Dedifferentiated amniotic fluid mesenchymal stem cell (primary cell): ENCODE measurements around the gene LARP4B.

Source experiments
- DNase-seq: peaks from one replicate; pipeline ENCODE4 v3.0.0-alpha.2; 2016; ENCODE audit errors: extremely low spot score

LARP4B gene

DNA sequence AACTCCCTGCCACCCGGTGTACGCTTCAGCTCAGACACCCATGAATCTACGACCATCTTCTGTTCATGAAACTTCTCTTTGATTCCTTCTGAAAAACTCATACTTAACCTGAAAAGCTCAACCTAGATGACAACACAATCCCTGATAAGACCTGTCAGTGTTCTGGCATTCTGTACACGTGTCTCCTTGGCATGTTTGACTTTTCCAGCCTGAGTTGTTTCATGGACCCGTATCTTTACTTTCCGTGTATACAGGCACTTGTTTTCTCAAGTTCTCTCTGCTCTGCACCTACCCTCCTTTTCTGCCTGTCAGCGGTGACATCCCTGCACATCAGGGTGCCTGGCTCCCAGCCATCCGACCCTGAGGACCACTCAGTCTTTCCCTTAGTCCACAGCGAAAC is 103.3 kb downstream of the LARP4B start:
- no peak for DNase-seq

DNA sequence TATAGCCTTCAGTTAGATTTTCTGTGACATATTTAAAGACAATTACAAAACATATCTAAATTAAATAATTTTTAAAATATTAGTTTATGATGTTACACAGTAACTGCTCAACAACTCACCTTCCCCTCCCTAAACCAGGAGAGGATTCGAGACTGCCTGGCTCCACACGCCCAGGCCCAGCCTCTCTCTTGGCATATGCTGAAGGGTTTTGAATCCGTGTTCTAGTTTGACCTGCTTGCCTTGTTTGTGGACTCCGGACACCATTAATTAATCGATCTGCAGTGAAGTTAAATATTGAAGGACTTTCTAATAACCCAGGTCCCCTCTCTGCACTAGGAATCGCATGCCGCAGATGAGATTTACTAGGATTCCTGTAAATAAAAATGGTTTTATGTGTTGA is 106.6 kb downstream of the LARP4B start:
- no peak for DNase-seq

DNA sequence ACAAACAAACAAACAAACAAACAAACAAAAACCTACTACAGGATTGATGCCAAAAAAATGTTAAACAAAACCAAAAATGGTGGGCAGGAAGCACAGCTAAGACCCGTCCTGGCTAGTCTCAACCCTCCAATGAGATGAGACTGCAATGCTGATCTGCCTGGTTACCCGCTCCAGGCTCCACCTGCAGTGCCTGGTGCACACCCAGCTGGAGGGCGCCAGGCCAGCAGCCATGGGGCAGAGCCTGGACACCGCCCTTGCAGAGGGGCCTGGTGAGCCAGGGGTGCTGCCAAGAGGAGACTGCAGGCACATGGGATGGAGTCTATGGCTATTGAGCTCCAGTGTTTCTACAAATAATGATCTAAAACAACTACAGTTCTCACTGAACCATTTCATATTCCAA is 107.0 kb downstream of the LARP4B start:
- DNase-seq = no peak

DNA sequence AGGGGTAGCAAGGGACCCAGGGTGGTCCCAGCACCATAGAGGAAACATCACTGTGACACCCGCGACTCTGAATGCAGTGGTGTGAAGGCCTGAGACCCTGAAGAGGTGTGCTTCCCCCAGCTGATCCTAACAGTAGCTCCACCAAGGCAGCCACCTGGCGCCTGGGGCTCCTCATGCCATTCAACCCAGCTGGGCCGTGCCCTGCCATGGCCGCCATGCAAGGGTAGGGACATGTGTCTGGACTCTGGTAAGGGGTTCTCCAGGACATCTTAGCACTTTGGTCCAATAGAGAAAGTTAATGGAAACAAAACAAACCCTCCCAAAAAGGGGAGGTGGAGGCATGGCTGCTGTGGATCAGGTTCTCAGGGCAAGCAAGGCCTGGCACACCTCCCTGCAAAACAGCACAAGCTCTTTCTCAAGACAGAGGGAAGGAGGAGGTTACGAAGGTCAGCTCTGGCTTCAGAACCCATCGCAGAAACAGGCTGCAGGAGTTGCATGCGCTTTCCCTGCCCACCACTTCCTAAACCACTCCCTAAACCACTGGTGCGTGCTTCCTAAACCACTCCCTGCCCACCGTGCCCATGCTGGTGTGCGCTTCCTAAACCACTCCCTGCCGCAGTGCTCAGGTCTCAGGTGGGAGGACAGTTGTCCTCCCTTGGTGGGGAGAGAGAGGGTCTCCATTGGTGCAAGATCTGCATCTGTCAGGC is 108.7 kb downstream of the LARP4B start:
- DNase-seq = no peak

DNA sequence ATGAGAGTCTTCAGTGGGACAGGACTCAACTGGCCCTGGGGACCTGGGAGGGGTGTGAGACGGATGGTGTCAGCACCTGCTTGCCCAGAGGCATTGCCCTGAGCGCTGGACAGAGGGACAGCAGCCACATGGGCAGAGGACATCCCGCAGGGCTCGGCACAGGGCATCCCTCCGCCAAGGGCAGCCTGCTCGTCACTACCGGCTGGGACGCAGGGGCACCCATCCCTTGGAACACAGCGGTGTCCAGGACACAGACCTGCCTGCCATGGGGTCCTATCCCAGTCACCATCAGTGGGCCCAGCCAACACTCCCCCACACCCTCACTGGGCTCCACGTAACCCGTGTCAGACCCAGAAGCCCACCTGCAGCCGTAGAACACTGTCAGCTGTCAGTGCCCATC is 109.3 kb downstream of the LARP4B start:
- DNase-seq = no peak

DNA sequence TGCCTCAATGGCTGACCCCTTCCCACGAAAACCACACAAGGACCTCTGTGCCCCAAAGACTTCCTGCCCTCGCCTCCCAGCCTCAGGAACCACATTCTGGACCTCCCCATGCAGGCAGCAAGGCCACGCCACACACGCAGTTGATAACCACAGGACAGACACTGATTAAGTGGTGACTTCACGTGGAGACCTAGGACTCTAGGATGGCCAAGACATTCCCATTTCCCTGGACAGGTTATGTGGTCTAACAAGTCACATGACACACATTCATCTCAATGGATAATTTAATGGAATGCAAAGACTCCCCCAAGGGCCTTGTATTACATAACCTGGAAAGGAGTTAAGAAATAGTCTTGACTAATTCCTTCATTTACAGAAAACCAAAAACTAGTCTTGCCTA is 110.2 kb downstream of the LARP4B start:
- DNase-seq = no peak

- no peak for DNase-seq
These were observed 111.7 kb downstream of the LARP4B start for GRCh38 chr10:819816-820215.

- peak; percentile 74 for DNase-seq
These were observed 112.2 kb downstream of the LARP4B start for GRCh38 chr10:819326-819725.

GRCh38 chr10:818526-819220 is 112.8 kb downstream of the LARP4B start:
- DNase-seq = no peak

DNA sequence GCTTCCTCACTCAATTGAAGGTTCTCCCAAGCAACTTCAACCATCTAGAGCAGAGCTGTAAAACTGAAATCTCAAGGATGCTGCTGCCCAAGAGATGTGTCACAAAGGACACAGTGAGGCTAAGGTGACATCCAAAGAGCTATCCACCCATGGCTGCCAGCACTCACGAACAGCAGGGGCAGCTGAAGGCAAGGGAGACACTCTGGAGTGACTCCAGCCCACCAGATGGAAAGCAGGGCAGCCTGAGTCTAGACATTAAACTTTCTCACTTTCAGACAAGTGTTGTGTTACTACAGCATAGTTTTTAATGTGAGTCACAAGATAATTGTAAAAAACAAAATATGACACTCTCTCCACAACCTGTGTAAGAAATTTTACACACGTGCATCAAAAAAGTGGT is 113.5 kb downstream of the LARP4B start:
- DNase-seq = no peak

DNA sequence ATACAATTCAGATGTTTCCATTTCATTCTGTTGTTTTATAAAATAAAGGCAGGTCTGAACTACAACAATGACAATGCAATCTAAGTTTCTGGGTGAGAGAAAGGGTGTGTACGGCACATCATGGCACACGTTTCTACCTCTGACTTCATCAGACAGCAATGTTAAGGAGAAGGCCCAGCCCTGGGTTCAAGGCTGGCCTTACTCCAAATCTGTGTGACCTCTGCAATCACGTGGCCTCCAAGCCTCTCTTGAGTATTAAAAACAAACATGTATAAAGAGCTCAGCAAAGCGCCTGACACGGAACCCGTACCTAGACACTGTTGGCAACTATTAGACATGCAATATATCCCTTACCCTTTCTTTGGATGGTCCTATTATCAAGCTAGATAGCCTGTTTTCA is 114.1 kb downstream of the LARP4B start:
- DNase-seq = no peak

GRCh38 chr10:816958-817357 is 114.5 kb downstream of the LARP4B start:
- DNase-seq = no peak

DNA sequence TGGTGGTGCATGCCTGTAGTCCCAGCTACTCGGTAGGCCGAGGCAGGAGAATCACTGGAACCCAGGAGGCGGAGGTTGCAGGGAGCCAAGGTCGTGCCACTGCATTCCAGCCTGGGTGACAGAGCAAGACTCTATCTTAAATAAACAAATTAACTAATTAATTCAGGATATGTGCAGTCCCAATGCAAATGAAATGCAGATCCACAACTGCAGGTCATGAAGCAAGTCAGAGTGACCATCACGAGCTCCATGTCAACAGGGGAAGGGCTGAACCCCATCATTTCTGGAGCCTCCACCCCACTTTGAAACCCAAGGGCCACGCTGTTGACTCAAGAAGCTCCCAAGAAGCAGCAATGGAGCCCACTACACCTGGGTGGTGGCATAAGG is 115.4 kb downstream of the LARP4B start:
- DNase-seq = no peak

DNA sequence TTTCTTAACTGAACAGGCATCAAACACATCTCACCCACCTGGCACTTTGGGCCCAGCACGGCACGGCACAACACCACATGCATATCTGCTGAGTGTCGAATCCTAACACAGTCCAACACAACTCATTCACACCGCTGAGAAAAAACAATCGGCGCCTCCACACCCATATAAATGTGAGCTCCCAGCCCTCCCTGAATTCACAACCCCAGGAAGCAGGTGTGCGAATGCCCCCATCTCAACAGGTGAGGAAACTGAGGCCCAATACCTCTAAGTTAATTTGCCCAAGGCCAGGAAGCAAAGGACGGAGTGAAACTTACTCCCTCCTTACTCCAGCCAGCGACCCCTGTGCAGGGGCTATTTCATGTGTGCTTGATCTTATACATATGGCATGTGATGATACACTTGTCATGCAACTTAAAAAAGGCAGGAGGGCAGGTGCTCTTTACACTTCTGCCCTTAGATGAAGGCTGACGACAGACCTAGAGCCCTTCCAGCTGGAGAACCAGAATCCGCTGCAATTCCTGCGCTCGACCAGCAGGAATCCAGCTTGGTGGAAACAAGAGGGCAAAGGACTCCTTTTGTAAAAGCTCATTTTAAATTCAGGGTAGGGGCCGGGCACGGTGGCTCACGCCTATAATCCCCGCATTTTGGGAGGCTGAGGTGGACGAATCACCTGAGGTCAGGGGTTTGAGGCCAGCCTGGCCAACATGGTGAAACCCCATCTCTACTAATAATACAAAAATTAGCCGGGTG is 116.0 kb downstream of the LARP4B start:
- DNase-seq = no peak

DNA sequence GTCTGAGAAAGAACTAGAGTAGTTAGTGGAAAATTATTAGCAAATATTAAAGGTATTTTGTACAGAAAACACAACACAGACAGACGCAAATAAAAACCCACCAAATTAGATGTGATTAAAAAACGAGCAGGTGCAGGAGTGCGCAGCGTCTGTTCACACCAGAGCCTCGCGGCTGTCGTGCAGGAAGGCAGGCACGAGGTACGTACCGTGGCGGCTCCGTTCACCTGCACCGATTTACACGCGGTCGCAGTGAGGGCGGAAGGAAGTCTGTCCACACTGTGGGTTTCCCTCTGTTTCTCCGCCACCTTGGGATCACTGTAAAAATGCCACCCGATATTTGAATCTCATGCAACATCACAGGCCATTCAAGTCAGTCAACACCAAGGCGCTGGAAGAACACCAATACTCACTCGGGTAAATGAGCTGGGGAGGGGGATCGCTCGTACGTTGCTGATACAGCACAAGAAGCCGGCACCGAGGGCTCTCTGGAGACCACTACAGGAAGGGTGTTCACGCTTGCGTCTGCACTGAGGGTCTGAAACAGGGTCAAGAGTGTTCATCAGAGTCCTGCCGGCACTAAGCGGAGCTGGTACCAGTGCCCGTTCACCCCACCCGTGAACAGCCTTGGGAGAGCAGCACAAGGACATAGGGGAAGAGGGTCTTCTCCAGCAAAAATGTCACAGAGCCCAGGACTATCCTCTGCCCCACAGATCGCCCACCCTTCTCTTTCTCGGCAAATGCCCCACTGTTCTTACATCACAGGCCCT is 116.8 kb downstream of the LARP4B start:
- DNase-seq = no peak

DNA sequence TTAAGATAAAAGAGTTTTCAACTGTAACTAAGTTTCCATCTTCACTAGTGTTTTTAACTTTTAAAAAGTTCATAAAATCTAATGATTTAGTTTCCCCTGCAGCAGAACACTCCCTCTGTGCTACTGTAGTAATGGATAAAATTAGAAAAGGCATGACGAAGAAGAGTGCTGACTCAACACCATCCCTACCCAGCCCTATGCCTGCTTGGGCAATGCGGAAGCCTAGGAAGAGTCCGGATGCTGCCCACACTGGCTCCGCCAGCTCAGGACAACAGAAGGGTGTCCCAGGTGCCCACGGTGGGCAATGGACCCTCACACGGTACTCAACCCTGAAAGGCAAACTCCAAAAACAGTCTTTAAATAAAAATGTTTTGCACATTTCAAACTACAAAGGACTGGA is 118.2 kb downstream of the LARP4B start:
- no peak for DNase-seq

GRCh38 chr10:812787-813186 is 118.7 kb downstream of the LARP4B start:
- DNase-seq = no peak

- DNase-seq = no peak
These were observed 119.9 kb downstream of the LARP4B start for GRCh38 chr10:811379-812175.

- no peak for DNase-seq
These were observed 121.1 kb downstream of the LARP4B start for GRCh38 chr10:810351-810846.

DNA sequence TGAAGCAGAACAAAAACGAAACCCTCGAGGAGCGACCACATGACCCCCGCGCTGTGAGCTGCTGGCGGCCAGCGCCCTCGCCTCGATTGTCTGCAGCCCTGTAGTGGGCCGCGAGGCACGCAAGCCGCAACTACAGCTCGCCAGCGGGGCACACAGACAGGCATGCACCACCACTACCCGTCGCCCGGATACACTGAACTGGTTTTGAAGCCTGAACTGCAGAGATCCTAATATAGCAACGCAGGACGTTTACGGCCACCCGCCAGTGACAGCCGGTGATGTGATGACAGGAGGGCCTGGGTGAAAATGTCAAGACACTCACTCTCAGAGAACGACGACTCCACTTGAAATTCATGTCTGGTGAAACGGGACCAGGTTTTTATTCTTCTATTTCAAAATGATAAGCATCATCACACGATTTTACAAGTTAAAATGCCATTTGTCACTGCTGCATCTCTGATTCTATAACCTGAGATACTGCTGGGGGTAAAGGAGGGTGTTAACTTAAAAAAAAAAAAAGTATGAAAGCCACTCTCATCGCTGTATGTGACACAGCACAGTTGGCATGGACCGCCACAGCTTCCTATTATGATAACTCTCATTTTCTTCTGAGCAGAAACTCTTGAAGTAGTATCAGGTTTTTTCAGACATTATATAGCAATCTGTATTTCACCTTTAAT is 121.7 kb downstream of the LARP4B start:
- no peak for DNase-seq

DNA sequence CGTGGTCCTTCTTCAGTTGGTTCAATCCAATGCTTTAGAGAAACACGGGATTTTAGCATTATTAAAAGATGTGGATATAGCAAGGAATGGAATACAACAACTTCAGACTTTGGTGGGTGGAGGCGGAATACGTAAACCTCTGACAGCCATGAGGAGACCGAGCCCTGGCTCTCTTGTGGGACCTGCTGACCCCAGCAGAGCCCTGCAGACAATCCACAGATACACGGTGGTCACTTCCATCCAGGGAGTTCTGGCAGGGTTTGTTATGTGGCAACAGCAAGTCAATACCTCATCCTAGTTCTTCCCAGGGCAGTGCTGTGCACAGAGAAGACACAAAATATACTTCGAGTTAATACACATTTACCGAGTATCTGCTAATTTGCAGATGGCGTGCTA is 123.5 kb downstream of the LARP4B start:
- no peak for DNase-seq
